H9 (cell line): ENCODE measurements around the gene DTNBP1. TPM values are rescaled to one million over a fixed set of nuclear protein-coding genes. Genes with fewer than 3 reads are reported as not detected.
A peak's percentile ranks its signal among the peaks of the same experiment; 100 is the strongest.

Experiments
- DNase-seq: peaks from one replicate; pipeline ENCODE4 v3.0.0-alpha.2; 2017
- H2AFZ ChIP-seq: one replicate; pipeline ENCODE4 v1.6.1; 2013; ENCODE audit warnings: mild to moderate bottlenecking, low read length, control low read depth, moderate library complexity
- H2AK5ac ChIP-seq: 2 replicates; pipeline ENCODE4 v1.6.1; 2013; ENCODE audit warnings: low read length, control low read depth, mixed read lengths; ENCODE audit not compliant: insufficient read length
- H2BK120ac ChIP-seq: one replicate; pipeline ENCODE4 v1.6.1; 2013; ENCODE audit warnings: low read depth, mild to moderate bottlenecking, low read length, control low read depth, inconsistent platforms; ENCODE audit not compliant: poor library complexity, severe bottlenecking
- H2BK12ac ChIP-seq: 2 replicates; pipeline ENCODE4 v1.6.1; 2013; ENCODE audit warnings: low read length, control low read depth, mixed read lengths, low read depth; ENCODE audit not compliant: insufficient read length
- H2BK15ac ChIP-seq: 2 replicates; pipeline ENCODE4 v1.6.1; 2013; ENCODE audit warnings: low read depth, low read length, control low read depth
- H2BK20ac ChIP-seq: one replicate; pipeline ENCODE4 v1.6.1; 2013; ENCODE audit warnings: low read depth, mild to moderate bottlenecking, low read length, control low read depth, inconsistent platforms; ENCODE audit not compliant: poor library complexity, severe bottlenecking
- H2BK5ac ChIP-seq: 2 replicates; pipeline ENCODE4 v1.6.1; 2013; ENCODE audit warnings: low read length, control low read depth, mixed read lengths; ENCODE audit not compliant: insufficient read length
- H3K14ac ChIP-seq: 2 replicates; pipeline ENCODE4 v1.6.1; 2013; ENCODE audit warnings: low read length, control low read depth; ENCODE audit not compliant: insufficient read depth
- H3K18ac ChIP-seq: 2 replicates; pipeline ENCODE4 v1.6.1; 2013; ENCODE audit warnings: low read depth, mild to moderate bottlenecking, mixed read lengths, low read length, control low read depth; ENCODE audit not compliant: insufficient read length
- H3K23ac ChIP-seq: 2 replicates; pipeline ENCODE4 v1.6.1; 2013; ENCODE audit warnings: low read length, control low read depth, mixed read lengths, low read depth; ENCODE audit not compliant: insufficient read length
- H3K23me2 ChIP-seq: 2 replicates; pipeline ENCODE4 v1.6.1; 2013; ENCODE audit warnings: low read depth, mild to moderate bottlenecking, mixed read lengths, low read length, control low read depth; ENCODE audit not compliant: insufficient read length, poor library complexity, severe bottlenecking
- H3K27ac ChIP-seq: 2 replicates; pipeline ENCODE4 v1.5.1; 2013; ENCODE audit warnings: low read length, control low read depth, mixed read lengths, low read depth; ENCODE audit not compliant: insufficient read length
- H3K27me3 ChIP-seq: 2 replicates; pipeline ENCODE4 v1.6.1; 2013; ENCODE audit warnings: low read length, control low read depth, inconsistent platforms; ENCODE audit not compliant: insufficient read depth
- H3K4ac ChIP-seq: 2 replicates; pipeline ENCODE4 v1.6.1; 2013; ENCODE audit warnings: low read depth, mild to moderate bottlenecking, control low read depth, inconsistent platforms, low read length, moderate library complexity
- H3K4me1 ChIP-seq: 2 replicates; pipeline ENCODE4 v1.6.1; 2013; ENCODE audit warnings: low read length, control low read depth, inconsistent platforms; ENCODE audit not compliant: insufficient read depth
- H3K4me2 ChIP-seq: 2 replicates; pipeline ENCODE4 v1.6.1; 2013; ENCODE audit warnings: low read length, control low read depth, mixed read lengths; ENCODE audit not compliant: insufficient read length, insufficient read depth
- H3K56ac ChIP-seq: 2 replicates; pipeline ENCODE4 v1.6.1; 2013; ENCODE audit warnings: low read depth, mild to moderate bottlenecking, mixed read lengths, low read length, control low read depth; ENCODE audit not compliant: insufficient read length
- H3K79me1 ChIP-seq: 2 replicates; pipeline ENCODE4 v1.6.1; 2013; ENCODE audit warnings: low read depth, mild to moderate bottlenecking, moderate library complexity, low read length, control low read depth, inconsistent platforms; ENCODE audit not compliant: insufficient read depth, poor library complexity, severe bottlenecking
- H3K79me2 ChIP-seq: 2 replicates; pipeline ENCODE4 v1.6.1; 2013; ENCODE audit warnings: low read length, control low read depth, inconsistent platforms; ENCODE audit not compliant: insufficient read depth
- H3K9ac ChIP-seq: 2 replicates; pipeline ENCODE4 v1.6.1; 2013; ENCODE audit warnings: low read length, control low read depth, mixed read lengths; ENCODE audit not compliant: insufficient read length; ENCODE audit errors: extremely low read depth
- H3K9me3 ChIP-seq: one replicate; pipeline ENCODE4 v1.6.1; 2013; ENCODE audit warnings: low read depth, low read length, inconsistent platforms; ENCODE audit not compliant: control insufficient read depth
- H3T11ph ChIP-seq: one replicate; pipeline ENCODE4 v1.6.1; 2013; ENCODE audit warnings: mild to moderate bottlenecking, low read length, control low read depth, inconsistent platforms
- H4K20me1 ChIP-seq: one replicate; pipeline ENCODE4 v1.6.1; 2013; ENCODE audit not compliant: control insufficient read depth, insufficient read length, insufficient read depth
- H4K5ac ChIP-seq: 2 replicates; pipeline ENCODE4 v1.6.1; 2013; ENCODE audit warnings: low read depth, mild to moderate bottlenecking, mixed read lengths, low read length, control low read depth; ENCODE audit not compliant: insufficient read length
- H4K8ac ChIP-seq: replicated peaks from 2 replicates; pipeline ENCODE4 v1.6.1; 2013; ENCODE audit warnings: low read length, control low read depth, mixed read lengths, low read depth; ENCODE audit not compliant: insufficient read length
- H4K91ac ChIP-seq: 2 replicates; pipeline ENCODE4 v1.6.1; 2013; ENCODE audit warnings: low read depth, mild to moderate bottlenecking, moderate library complexity, mixed read lengths, low read length, control low read depth; ENCODE audit not compliant: insufficient read length
- H3K27ac Mint-ChIP-seq, 3 experiments: 2 replicates in 2 of 3; 3 replicates in 1 of 3; pipeline ENCODE4 v1.8.0; 2020 to 2021; ENCODE audit warnings: mixed read lengths in 3 of 3, mild to moderate bottlenecking in 1 of 3, moderate library complexity in 1 of 3
- H3K27me3 Mint-ChIP-seq: 2 replicates; pipeline ENCODE4 v1.8.0; 2021; ENCODE audit warnings: low read depth, mild to moderate bottlenecking, moderate library complexity, mixed read lengths
- H3K36me3 Mint-ChIP-seq, 3 experiments: 2 replicates in 2 of 3; 3 replicates in 1 of 3; pipeline ENCODE4 v1.8.0; 2020 to 2021; ENCODE audit warnings: low read depth in 3 of 3, mixed read lengths in 3 of 3; ENCODE audit not compliant: insufficient read depth in 1 of 3
- H3K4me1 Mint-ChIP-seq, 2 experiments: 2 replicates each; pipeline ENCODE4 v1.8.0; 2020; ENCODE audit warnings: mixed read lengths in 2 of 2
- H3K4me3 Mint-ChIP-seq, 2 experiments: 2 replicates in 1 of 2; 3 replicates in 1 of 2; pipeline ENCODE4 v1.8.0; 2020 to 2021; ENCODE audit warnings: mild to moderate bottlenecking in 2 of 2, mixed read lengths in 2 of 2, moderate library complexity in 1 of 2
- H3K9me3 Mint-ChIP-seq, 2 experiments: 2 replicates in 1 of 2; 3 replicates in 1 of 2; pipeline ENCODE4 v1.8.0; 2020; ENCODE audit warnings: mild to moderate bottlenecking in 2 of 2, mixed read lengths in 2 of 2, moderate library complexity in 1 of 2
- WGBS: extraction: QIAGEN DNeasy Blood & Tissue Kit; methylation state at CpG from one replicate; pipeline ENCODE4 v1.1.7; 2013; ENCODE audit warnings: missing lambda C conversion rate, low lambda C conversion rate, mixed read lengths; ENCODE audit not compliant: insufficient read length; ENCODE audit errors: extremely low coverage; 5-methylcytosine and 5-hydroxymethylcytosine counted together
- total RNA-seq: library from RNA; stranded (reverse); gene quantifications from 2 replicates; pipeline ENCODE4 v1.2.1, GENCODE V29; 2021
- TF ChIP-seq, protein P1 (sequence below): fragments of 200-600 bp; sonication (generic); conservative IDR thresholded peaks from 3 replicates; pipeline ENCODE4 v1.8.0; 2021; ENCODE audit warnings: antibody characterized with exemption, mild to moderate bottlenecking

Gene DTNBP1
- total RNA-seq, 1 experiment from 2014 or later = 12.9 TPM

GRCh38 chr6:15518057-15518456 is 144.8 kb downstream of the DTNBP1 start:
- peak overlapping the region; percentile 52 to 84 (median 62); a peak in 6 of 7 replicates for H3K27ac Mint-ChIP-seq
- WGBS = no CpG with 5 or more reads among the region's 9 CpGs

More at GRCh38 chr6:15518057-15518456, 144.8 kb downstream of the DTNBP1 start:
- no peak overlapping the region for H2AFZ ChIP-seq
- H2AK5ac ChIP-seq = no peak overlapping the region
- no peaks in the 10 kb centered on the region for H3K9me3 Mint-ChIP-seq
- H3K9ac ChIP-seq = no peak overlapping the region
- no peak overlapping the region; a peak in 1 of 5 replicates for H3K4me3 Mint-ChIP-seq
- no peak overlapping the region for H3K56ac ChIP-seq
- no peaks in the 10 kb centered on the region for H3K79me1 ChIP-seq
- H4K91ac ChIP-seq = no peak overlapping the region
- H3K4me1 Mint-ChIP-seq = peaks cover 0 to 6% of the 10 kb centered on the region in 2 experiments; a peak in 2 of 4 replicates
- no peaks in the 10 kb centered on the region for H3K4me1 ChIP-seq
- no peaks in the 10 kb centered on the region for H3K9me3 ChIP-seq
- no peak for DNase-seq
- no peak overlapping the region for H4K8ac ChIP-seq
- H2BK15ac ChIP-seq = no peak overlapping the region
- H3K27me3 ChIP-seq = no peaks in the 10 kb centered on the region
- no peak overlapping the region for H2BK120ac ChIP-seq
- peaks cover 79 to 98% (median 97%) of the 10 kb centered on the region in 3 experiments for H3K36me3 Mint-ChIP-seq
- H4K5ac ChIP-seq = no peak overlapping the region
- no peaks in the 10 kb centered on the region for H3K79me2 ChIP-seq
- no peak overlapping the region for H2BK5ac ChIP-seq
- H2BK12ac ChIP-seq = no peak overlapping the region
- no peak overlapping the region for H3K18ac ChIP-seq
- no peak overlapping the region for H3K4me2 ChIP-seq
- H3T11ph ChIP-seq = no peak overlapping the region
- H3K23ac ChIP-seq = no peak overlapping the region
- no peak overlapping the region for H3K4ac ChIP-seq
- H4K20me1 ChIP-seq = no peaks in the 10 kb centered on the region
- TF ChIP-seq, protein P1, sequence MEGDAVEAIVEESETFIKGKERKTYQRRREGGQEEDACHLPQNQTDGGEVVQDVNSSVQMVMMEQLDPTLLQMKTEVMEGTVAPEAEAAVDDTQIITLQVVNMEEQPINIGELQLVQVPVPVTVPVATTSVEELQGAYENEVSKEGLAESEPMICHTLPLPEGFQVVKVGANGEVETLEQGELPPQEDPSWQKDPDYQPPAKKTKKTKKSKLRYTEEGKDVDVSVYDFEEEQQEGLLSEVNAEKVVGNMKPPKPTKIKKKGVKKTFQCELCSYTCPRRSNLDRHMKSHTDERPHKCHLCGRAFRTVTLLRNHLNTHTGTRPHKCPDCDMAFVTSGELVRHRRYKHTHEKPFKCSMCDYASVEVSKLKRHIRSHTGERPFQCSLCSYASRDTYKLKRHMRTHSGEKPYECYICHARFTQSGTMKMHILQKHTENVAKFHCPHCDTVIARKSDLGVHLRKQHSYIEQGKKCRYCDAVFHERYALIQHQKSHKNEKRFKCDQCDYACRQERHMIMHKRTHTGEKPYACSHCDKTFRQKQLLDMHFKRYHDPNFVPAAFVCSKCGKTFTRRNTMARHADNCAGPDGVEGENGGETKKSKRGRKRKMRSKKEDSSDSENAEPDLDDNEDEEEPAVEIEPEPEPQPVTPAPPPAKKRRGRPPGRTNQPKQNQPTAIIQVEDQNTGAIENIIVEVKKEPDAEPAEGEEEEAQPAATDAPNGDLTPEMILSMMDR = no peak
- no peak overlapping the region for H3K27ac ChIP-seq
- H3K27me3 Mint-ChIP-seq = peaks cover 2% of the 10 kb centered on the region; the same call in 1 of the 2 replicates
- H3K23me2 ChIP-seq = no peaks in the 10 kb centered on the region
- H3K14ac ChIP-seq = no peak overlapping the region
- H2BK20ac ChIP-seq = no peak overlapping the region
